Measurements from ENCODE around the gene PTPRS.

DNA sequence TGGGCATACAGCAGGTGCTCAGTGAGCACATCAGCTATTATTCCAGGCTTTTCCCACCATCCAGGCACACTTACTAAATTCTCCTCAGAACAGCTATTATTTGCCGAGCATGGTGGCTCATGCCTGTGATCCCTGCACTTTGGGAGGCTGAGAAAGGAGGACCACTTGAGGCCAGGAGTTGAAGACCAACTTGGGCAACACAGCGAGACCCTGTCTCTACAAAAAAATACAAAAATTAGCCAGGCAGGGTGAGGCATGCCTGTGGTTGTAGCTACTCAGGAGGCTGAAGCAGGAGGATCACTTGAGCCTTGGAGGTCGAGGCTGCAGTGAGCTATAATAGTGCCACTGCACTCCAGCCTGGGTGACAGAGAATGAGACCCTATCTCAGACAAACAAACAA, 35.4 kb downstream of the PTPRS start:
- TF ChIP-seq, protein P1, sequence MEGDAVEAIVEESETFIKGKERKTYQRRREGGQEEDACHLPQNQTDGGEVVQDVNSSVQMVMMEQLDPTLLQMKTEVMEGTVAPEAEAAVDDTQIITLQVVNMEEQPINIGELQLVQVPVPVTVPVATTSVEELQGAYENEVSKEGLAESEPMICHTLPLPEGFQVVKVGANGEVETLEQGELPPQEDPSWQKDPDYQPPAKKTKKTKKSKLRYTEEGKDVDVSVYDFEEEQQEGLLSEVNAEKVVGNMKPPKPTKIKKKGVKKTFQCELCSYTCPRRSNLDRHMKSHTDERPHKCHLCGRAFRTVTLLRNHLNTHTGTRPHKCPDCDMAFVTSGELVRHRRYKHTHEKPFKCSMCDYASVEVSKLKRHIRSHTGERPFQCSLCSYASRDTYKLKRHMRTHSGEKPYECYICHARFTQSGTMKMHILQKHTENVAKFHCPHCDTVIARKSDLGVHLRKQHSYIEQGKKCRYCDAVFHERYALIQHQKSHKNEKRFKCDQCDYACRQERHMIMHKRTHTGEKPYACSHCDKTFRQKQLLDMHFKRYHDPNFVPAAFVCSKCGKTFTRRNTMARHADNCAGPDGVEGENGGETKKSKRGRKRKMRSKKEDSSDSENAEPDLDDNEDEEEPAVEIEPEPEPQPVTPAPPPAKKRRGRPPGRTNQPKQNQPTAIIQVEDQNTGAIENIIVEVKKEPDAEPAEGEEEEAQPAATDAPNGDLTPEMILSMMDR (IDR thresholded peaks at IDR 0.05) = no peak
- no peak for TF ChIP-seq POLR2A (IDR thresholded peaks at IDR 0.05)

Data from thyroid gland (tissue), 4 donors.